GM23338 (cell line): ENCODE data around the gene RAB40B. TPM values are rescaled to one million over a fixed set of nuclear protein-coding genes. Genes with fewer than 3 reads are reported as not detected.

Experiments used
- ATAC-seq: fragments of 200-7000 bp; cut with Tn5 transposase; 3 replicates; pipeline ENCODE4 v1.9.1; 2020
- DNase-seq: peaks from one replicate; pipeline ENCODE4 v3.0.0-alpha.2; 2015; ENCODE audit warnings: low spot score
- H2AFZ ChIP-seq: fragments of 200-600 bp; sonication (generic); 2 replicates; pipeline ENCODE4 v1.8.0; 2016; ENCODE audit warnings: antibody characterized with exemption, mild to moderate bottlenecking, moderate library complexity
- H3F3A ChIP-seq: fragments of 200-600 bp; sonication (generic); replicated peaks from 2 replicates; pipeline ENCODE4 v1.8.0; 2017; ENCODE audit warnings: antibody characterized with exemption, mixed run types, low read depth
- H3K27ac ChIP-seq: fragments of 200-600 bp; sonication (generic); 2 replicates; pipeline ENCODE4 v1.6.1; 2016; ENCODE audit warnings: low read depth
- H3K27me3 ChIP-seq: fragments of 200-600 bp; sonication (generic); 2 replicates; pipeline ENCODE4 v1.8.0; 2016; ENCODE audit warnings: mild to moderate bottlenecking, mixed run types, moderate library complexity; ENCODE audit not compliant: insufficient read depth
- H3K36me3 ChIP-seq: fragments of 200-600 bp; sonication (generic); 2 replicates; pipeline ENCODE4 v1.8.0; 2016; ENCODE audit warnings: mild to moderate bottlenecking; ENCODE audit not compliant: insufficient read depth
- H3K4me1 ChIP-seq: fragments of 200-600 bp; sonication (generic); 2 replicates; pipeline ENCODE4 v1.8.0; 2016; ENCODE audit warnings: mild to moderate bottlenecking, moderate library complexity; ENCODE audit not compliant: insufficient read depth
- H3K4me2 ChIP-seq: fragments of 200-600 bp; sonication (generic); 2 replicates; pipeline ENCODE4 v1.7.1; 2017; ENCODE audit warnings: mixed run types
- H3K4me3 ChIP-seq: fragments of 200-600 bp; sonication (generic); 2 replicates; pipeline ENCODE4 v1.6.1; 2016; ENCODE audit warnings: mixed run types
- H3K79me2 ChIP-seq: fragments of 200-600 bp; sonication (generic); replicated peaks from 2 replicates; pipeline ENCODE4 v1.8.0; 2017; ENCODE audit warnings: mild to moderate bottlenecking; ENCODE audit not compliant: insufficient read depth
- H3K9me2 ChIP-seq: fragments of 200-600 bp; sonication (generic); 2 replicates; pipeline ENCODE4 v1.8.0; 2017; ENCODE audit not compliant: insufficient read depth
- H4K20me1 ChIP-seq: fragments of 200-600 bp; sonication (generic); replicated peaks from 2 replicates; pipeline ENCODE4 v1.8.0; 2017; ENCODE audit warnings: mild to moderate bottlenecking; ENCODE audit not compliant: insufficient read depth
- H3K27ac Mint-ChIP-seq: 2 replicates; pipeline ENCODE4 v1.8.0; 2020; ENCODE audit warnings: inconsistent platforms, mild to moderate bottlenecking, moderate library complexity, mixed read lengths
- H3K27me3 Mint-ChIP-seq: 3 replicates; pipeline ENCODE4 v1.8.0; 2022; ENCODE audit warnings: low read depth, mild to moderate bottlenecking, moderate library complexity, mixed read lengths, inconsistent platforms; ENCODE audit not compliant: insufficient read depth, poor library complexity
- H3K36me3 Mint-ChIP-seq: 3 replicates; pipeline ENCODE4 v1.8.0; 2021; ENCODE audit warnings: low read depth, mild to moderate bottlenecking, inconsistent platforms, moderate library complexity, mixed read lengths
- H3K4me1 Mint-ChIP-seq: 3 replicates; pipeline ENCODE4 v1.8.0; 2020; ENCODE audit warnings: mild to moderate bottlenecking, inconsistent platforms, mixed read lengths
- H3K4me3 Mint-ChIP-seq: 3 replicates; pipeline ENCODE4 v1.8.0; 2021; ENCODE audit warnings: moderate library complexity, mild to moderate bottlenecking, inconsistent platforms, mixed read lengths
- H3K9me3 Mint-ChIP-seq: 3 replicates; pipeline ENCODE4 v1.8.0; 2020; ENCODE audit warnings: moderate library complexity, mild to moderate bottlenecking, inconsistent platforms, mixed read lengths
- CREB1 ChIP-seq: fragments of 250-450 bp; sonication (Bioruptor Pico); IDR thresholded peaks from 2 replicates; pipeline ENCODE4 v1.5.0; 2020; ENCODE audit warnings: low read depth, mild to moderate bottlenecking, moderate library complexity
- ETS1 ChIP-seq: IDR thresholded peaks from 2 replicates; pipeline ENCODE4 v1.6.1; 2016; ENCODE audit warnings: antibody characterized with exemption
- EZH2 ChIP-seq: fragments of 200-600 bp; sonication (generic); IDR thresholded peaks from one replicate; pipeline ENCODE4 v1.8.0; 2017; ENCODE audit warnings: antibody characterized with exemption, mild to moderate bottlenecking, low read depth; ENCODE audit not compliant: unreplicated experiment
- EZH2phosphoT487 ChIP-seq: fragments of 200-600 bp; sonication (generic); IDR thresholded peaks from one replicate; pipeline ENCODE4 v1.8.1; 2018; ENCODE audit warnings: antibody characterized with exemption; ENCODE audit not compliant: unreplicated experiment
- JUNB ChIP-seq: IDR thresholded peaks from one replicate; pipeline ENCODE4 v1.6.1; 2016; ENCODE audit warnings: antibody characterized with exemption; ENCODE audit not compliant: unreplicated experiment
- NANOG ChIP-seq: IDR thresholded peaks from 2 replicates; pipeline ENCODE4 v1.6.1; 2016; ENCODE audit warnings: antibody characterized with exemption, borderline replicate concordance
- POLR2AphosphoS5 ChIP-seq: IDR thresholded peaks from 2 replicates; pipeline ENCODE4 v1.6.1; 2016; ENCODE audit warnings: antibody characterized with exemption, low read depth
- STAT1 ChIP-seq: IDR thresholded peaks from one replicate; pipeline ENCODE4 v1.6.1; 2016; ENCODE audit warnings: antibody characterized with exemption; ENCODE audit not compliant: unreplicated experiment
- ZNF114 ChIP-seq: fragments of 250-450 bp; sonication (Bioruptor Pico); IDR thresholded peaks from 2 replicates; pipeline ENCODE4 v1.5.0; 2020; ENCODE audit warnings: mild to moderate bottlenecking, moderate library complexity
- ZNF331 ChIP-seq: fragments of 250-450 bp; sonication (Bioruptor Pico); IDR thresholded peaks from 2 replicates; pipeline ENCODE4 v1.5.0; 2020; ENCODE audit warnings: low read depth, mild to moderate bottlenecking, moderate library complexity
- ZNF462 ChIP-seq: fragments of 250-450 bp; sonication (Bioruptor Pico); IDR thresholded peaks from 2 replicates; pipeline ENCODE4 v1.5.0; 2020; ENCODE audit warnings: mild to moderate bottlenecking, moderate library complexity
- polyA plus RNA-seq: library from polyadenylated mRNA; unstranded; fragments of >200 nt; fragmentation: Nextera tagmentation; extraction: Ambion mirVana; gene quantifications from 2 replicates; pipeline ENCODE4 v1.2.1, GENCODE V29; 2016
- total RNA-seq: library from RNA; depleted of rRNA; stranded (reverse); fragments of >200 nt; shearing (Covaris generic); gene quantifications from 2 replicates; pipeline ENCODE4 v1.2.3, GENCODE V29; 2014
- TF ChIP-seq, protein P1 (sequence below): IDR thresholded peaks from one replicate; pipeline ENCODE4 v1.6.1; 2018; ENCODE audit warnings: antibody characterized with exemption; ENCODE audit not compliant: unreplicated experiment
- TF ChIP-seq, protein P2 (sequence below), 2 experiments: fragments of 200-600 bp in 1 of 2; sonication (generic) in 1 of 2; conservative IDR thresholded peaks; 2 replicates each; pipeline versions ENCODE4 v1.5.1 to v1.6.1; 2016 to 2017; ENCODE audit warnings: antibody characterized with exemption in 2 of 2, low read depth in 2 of 2, mild to moderate bottlenecking in 2 of 2, moderate library complexity in 1 of 2

The RAB40B gene
- total and polyA plus RNA-seq, 2 experiments from 2014 or later, result 4.2 to 5.2 TPM

DNA sequence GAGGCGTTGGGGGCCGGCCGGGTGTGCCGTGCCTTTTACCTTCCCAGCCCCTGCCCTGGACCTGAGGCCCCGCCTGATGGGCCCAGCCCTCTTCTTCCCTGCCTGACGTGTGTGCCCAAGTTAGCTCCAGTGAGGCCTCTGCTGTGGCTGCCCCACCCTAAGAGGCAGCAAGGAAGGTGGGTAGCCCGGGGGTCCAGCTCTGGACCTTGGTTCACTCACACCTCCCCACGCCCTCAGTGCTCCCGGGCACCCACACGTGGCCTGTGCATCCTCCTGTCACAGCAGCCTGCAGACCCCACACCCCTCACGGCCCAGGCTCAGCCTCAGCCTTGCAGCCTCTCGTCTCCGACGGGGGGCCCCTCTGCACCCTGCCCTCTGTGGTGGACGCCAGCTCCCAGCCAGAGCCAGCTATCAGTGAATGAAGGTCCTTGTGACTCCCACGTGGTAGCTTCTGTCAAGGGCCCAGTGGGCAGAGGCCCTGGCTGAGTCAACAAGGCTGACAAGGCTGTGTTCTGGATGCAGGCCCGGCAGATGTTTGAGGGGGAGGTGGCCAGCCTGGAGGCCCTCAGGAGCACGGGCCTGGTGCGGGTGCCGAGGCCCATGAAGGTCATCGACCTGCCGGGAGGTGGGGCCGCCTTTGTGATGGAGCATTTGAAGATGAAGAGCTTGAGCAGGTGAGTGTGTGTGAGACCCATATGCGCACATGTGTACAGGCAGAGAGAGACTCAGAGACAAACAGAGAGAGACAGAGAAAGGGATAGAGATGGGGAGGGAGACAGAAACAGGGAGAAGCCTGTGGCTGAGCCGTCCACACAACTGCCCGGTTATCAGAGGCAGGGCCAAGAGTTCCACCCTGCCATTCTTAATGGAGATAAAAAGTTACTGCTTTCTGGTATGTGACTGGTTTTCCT is 39.7 kb upstream of the RAB40B start:
- H3K4me2 ChIP-seq, result no peak overlapping the region
- H3K4me1 ChIP-seq, result no peaks in the 10 kb centered on the region
- 0 out of 2 replicates have a peak, but pooled peaks cover 4% of the 10 kb centered on the region for H3F3A ChIP-seq
- H3K79me2 ChIP-seq, result no peaks in the 10 kb centered on the region
- no peak overlapping the region for H3K27ac ChIP-seq
- DNase-seq (no peak), ATAC-seq (no peak)
- no peak overlapping the region for H3K4me3 ChIP-seq
- Mint-ChIP-seq H3K27ac (no peak overlapping the region), H3K36me3 (peaks cover 47% of the 10 kb centered on the region), H3K9me3 (peaks cover 17% of the 10 kb centered on the region), H3K4me1 (0 out of 3 replicates have a peak, but pooled peaks cover 4% of the 10 kb centered on the region), H3K4me3 (no peak overlapping the region), H3K27me3 (peaks cover 12% of the 10 kb centered on the region)
- H3K9me2 ChIP-seq, result 0 out of 2 replicates have a peak, but pooled peaks cover 4% of the 10 kb centered on the region
- H4K20me1 ChIP-seq, result no peaks in the 10 kb centered on the region
- peaks cover 4% of the 10 kb centered on the region; the same call in 1 of the 2 replicates for H3K27me3 ChIP-seq
- TF ChIP-seq ZNF114 (CRISPR knock-in tag) (no peak), EZH2 (no peak), CREB1 (CRISPR knock-in tag) (no peak), EZH2phosphoT487 (no peak), ZNF331 (CRISPR knock-in tag) (no peak), JUNB (no peak), ZNF462 (CRISPR knock-in tag) (no peak), POLR2AphosphoS5 (no peak), NANOG (no peak), STAT1 (no peak), ETS1 (no peak)
- TF ChIP-seq, protein P1, sequence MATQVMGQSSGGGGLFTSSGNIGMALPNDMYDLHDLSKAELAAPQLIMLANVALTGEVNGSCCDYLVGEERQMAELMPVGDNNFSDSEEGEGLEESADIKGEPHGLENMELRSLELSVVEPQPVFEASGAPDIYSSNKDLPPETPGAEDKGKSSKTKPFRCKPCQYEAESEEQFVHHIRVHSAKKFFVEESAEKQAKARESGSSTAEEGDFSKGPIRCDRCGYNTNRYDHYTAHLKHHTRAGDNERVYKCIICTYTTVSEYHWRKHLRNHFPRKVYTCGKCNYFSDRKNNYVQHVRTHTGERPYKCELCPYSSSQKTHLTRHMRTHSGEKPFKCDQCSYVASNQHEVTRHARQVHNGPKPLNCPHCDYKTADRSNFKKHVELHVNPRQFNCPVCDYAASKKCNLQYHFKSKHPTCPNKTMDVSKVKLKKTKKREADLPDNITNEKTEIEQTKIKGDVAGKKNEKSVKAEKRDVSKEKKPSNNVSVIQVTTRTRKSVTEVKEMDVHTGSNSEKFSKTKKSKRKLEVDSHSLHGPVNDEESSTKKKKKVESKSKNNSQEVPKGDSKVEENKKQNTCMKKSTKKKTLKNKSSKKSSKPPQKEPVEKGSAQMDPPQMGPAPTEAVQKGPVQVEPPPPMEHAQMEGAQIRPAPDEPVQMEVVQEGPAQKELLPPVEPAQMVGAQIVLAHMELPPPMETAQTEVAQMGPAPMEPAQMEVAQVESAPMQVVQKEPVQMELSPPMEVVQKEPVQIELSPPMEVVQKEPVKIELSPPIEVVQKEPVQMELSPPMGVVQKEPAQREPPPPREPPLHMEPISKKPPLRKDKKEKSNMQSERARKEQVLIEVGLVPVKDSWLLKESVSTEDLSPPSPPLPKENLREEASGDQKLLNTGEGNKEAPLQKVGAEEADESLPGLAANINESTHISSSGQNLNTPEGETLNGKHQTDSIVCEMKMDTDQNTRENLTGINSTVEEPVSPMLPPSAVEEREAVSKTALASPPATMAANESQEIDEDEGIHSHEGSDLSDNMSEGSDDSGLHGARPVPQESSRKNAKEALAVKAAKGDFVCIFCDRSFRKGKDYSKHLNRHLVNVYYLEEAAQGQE, result no peak
- TF ChIP-seq, protein P2, sequence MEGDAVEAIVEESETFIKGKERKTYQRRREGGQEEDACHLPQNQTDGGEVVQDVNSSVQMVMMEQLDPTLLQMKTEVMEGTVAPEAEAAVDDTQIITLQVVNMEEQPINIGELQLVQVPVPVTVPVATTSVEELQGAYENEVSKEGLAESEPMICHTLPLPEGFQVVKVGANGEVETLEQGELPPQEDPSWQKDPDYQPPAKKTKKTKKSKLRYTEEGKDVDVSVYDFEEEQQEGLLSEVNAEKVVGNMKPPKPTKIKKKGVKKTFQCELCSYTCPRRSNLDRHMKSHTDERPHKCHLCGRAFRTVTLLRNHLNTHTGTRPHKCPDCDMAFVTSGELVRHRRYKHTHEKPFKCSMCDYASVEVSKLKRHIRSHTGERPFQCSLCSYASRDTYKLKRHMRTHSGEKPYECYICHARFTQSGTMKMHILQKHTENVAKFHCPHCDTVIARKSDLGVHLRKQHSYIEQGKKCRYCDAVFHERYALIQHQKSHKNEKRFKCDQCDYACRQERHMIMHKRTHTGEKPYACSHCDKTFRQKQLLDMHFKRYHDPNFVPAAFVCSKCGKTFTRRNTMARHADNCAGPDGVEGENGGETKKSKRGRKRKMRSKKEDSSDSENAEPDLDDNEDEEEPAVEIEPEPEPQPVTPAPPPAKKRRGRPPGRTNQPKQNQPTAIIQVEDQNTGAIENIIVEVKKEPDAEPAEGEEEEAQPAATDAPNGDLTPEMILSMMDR (conservative IDR thresholded peaks at IDR 0.05; ENCODE audit: low read depth in 2 of 2), result no peak
- H3K36me3 ChIP-seq, result peaks cover 18% of the 10 kb centered on the region
- no peak overlapping the region for H2AFZ ChIP-seq
